ENCODE results near the gene MS4A8.
"Not testable (repeated sequence)": the region's sequence is repeated elsewhere in the genome, so short reads cannot be mapped to it uniquely, and the experiment has no call there.

The MS4A8 gene

GRCh38 chr11:60703374-60703773 lies 4.0 kb downstream of the MS4A8 start:
- TF ChIP-seq, protein P1, sequence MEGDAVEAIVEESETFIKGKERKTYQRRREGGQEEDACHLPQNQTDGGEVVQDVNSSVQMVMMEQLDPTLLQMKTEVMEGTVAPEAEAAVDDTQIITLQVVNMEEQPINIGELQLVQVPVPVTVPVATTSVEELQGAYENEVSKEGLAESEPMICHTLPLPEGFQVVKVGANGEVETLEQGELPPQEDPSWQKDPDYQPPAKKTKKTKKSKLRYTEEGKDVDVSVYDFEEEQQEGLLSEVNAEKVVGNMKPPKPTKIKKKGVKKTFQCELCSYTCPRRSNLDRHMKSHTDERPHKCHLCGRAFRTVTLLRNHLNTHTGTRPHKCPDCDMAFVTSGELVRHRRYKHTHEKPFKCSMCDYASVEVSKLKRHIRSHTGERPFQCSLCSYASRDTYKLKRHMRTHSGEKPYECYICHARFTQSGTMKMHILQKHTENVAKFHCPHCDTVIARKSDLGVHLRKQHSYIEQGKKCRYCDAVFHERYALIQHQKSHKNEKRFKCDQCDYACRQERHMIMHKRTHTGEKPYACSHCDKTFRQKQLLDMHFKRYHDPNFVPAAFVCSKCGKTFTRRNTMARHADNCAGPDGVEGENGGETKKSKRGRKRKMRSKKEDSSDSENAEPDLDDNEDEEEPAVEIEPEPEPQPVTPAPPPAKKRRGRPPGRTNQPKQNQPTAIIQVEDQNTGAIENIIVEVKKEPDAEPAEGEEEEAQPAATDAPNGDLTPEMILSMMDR (IDR thresholded peaks at IDR 0.05), result no peak
- intact Hi-C loops (cut with DNase I; ENCODE audit: low total_unique reads), result no loop called here
- no peaks in the 10 kb centered on the region for H3K9me3 ChIP-seq
- no peak overlapping the region for H3K4me3 ChIP-seq
- DNase-seq, result no peak
- no peaks in the 10 kb centered on the region for H3K36me3 ChIP-seq
- no peaks in the 10 kb centered on the region for H3K27me3 ChIP-seq
- no peaks in the 10 kb centered on the region for H3K4me1 ChIP-seq
- H3K27ac ChIP-seq, result no peak overlapping the region

DNA sequence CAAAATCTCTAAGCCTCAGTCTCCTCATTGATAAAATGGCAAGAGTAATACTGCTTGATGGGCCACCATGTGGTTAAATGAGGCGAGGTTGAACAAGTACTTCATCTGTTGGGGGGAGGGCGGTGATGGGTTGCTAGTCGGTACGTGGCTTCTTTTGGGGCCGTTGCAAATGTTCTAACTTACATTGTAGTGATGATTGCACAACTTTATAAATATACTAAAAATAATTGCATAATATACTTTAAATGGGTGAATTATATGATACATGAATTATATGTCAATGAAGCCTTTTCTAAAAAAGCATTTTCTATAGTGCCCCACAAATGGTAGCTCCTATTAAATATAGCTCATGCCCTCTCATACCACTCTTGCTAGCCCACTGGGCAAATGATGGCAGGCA lies 6.5 kb downstream of the MS4A8 start:
- Histone ChIP-seq H3K9me3 (no peaks in the 10 kb centered on the region), H3K27me3 (no peaks in the 10 kb centered on the region), H3K27ac (no peak overlapping the region), H3K4me3 (no peak overlapping the region), H3K36me3 (no peaks in the 10 kb centered on the region), H3K4me1 (no peaks in the 10 kb centered on the region)
- TF ChIP-seq, protein P1 (IDR thresholded peaks at IDR 0.05), result no peak
- DNase-seq, result no peak
- intact Hi-C loops (cut with DNase I; ENCODE audit: low total_unique reads), result no loop called here

GRCh38 chr11:60706931-60707330 lies 7.5 kb downstream of the MS4A8 start:
- no peaks in the 10 kb centered on the region for H3K36me3 ChIP-seq
- no peak overlapping the region for H3K4me3 ChIP-seq
- intact Hi-C loops (cut with DNase I; ENCODE audit: low total_unique reads), result no loop called here
- no peaks in the 10 kb centered on the region for H3K4me1 ChIP-seq
- H3K27me3 ChIP-seq, result no peaks in the 10 kb centered on the region
- no peak for DNase-seq
- TF ChIP-seq, protein P1 (IDR thresholded peaks at IDR 0.05), result no peak
- no peak overlapping the region for H3K27ac ChIP-seq
- H3K9me3 ChIP-seq, result no peaks in the 10 kb centered on the region

DNA sequence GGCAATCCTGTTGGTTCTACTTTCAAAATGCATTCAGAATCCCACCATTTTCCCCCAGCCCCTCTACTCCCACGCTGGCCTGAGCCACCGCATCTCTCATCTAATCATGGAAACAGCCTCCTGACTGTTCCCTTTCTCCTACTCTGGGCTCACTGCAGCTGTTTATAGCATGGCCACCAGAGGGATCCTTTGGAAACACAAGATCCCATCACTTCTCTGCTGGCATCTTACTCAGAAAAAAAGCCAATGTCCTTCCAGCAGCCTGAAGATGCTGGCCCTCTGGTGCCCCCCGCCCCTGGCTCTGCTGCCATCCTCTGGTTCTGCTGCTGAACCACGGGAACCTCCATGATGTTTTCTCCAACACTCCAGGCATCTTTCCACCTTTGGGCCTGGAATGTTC lies 11.1 kb downstream of the MS4A8 start:
- Histone ChIP-seq H3K36me3 (no peaks in the 10 kb centered on the region), H3K4me3 (no peak overlapping the region), H3K27me3 (no peaks in the 10 kb centered on the region), H3K27ac (no peak overlapping the region), H3K4me1 (no peaks in the 10 kb centered on the region), H3K9me3 (no peaks in the 10 kb centered on the region)
- intact Hi-C loops (cut with DNase I; ENCODE audit: low total_unique reads), result no loop called here
- DNase-seq, result no peak
- TF ChIP-seq, protein P1 (IDR thresholded peaks at IDR 0.05), result no peak

GRCh38 chr11:60711276-60711675 lies 11.9 kb downstream of the MS4A8 start:
- intact Hi-C loops (cut with DNase I; ENCODE audit: low total_unique reads), result no loop called here
- DNase-seq, result no peak
- H3K4me3 ChIP-seq, result no peak overlapping the region
- TF ChIP-seq, protein P1 (IDR thresholded peaks at IDR 0.05), result no peak
- no peaks in the 10 kb centered on the region for H3K9me3 ChIP-seq
- no peak overlapping the region for H3K27ac ChIP-seq
- no peaks in the 10 kb centered on the region for H3K4me1 ChIP-seq
- H3K27me3 ChIP-seq, result no peaks in the 10 kb centered on the region
- no peaks in the 10 kb centered on the region for H3K36me3 ChIP-seq

- H3K4me3 ChIP-seq; H3K27me3 ChIP-seq; H3K4me1 ChIP-seq; intact Hi-C loops (cut with DNase I; ENCODE audit: low total_unique reads); H3K27ac ChIP-seq; H3K36me3 ChIP-seq; DNase-seq: not testable (repeated sequence)
- peaks cover 0 to 11% (median 0%) of the 10 kb centered on the region in 3 donors for H3K9me3 ChIP-seq
These were observed 14.0 kb downstream of the MS4A8 start for GRCh38 chr11:60713423-60713822.

Data from tibial artery (tissue), 4 donors.